ENCODE data around the gene GARS1. TPM values are rescaled to one million over a fixed set of nuclear protein-coding genes. Genes with fewer than 3 reads are reported as not detected.

Gene GARS1
- total and polyA plus RNA-seq, 4 experiments from 2014 or later = 74.5 to 101 (median 80.3) TPM

DNA sequence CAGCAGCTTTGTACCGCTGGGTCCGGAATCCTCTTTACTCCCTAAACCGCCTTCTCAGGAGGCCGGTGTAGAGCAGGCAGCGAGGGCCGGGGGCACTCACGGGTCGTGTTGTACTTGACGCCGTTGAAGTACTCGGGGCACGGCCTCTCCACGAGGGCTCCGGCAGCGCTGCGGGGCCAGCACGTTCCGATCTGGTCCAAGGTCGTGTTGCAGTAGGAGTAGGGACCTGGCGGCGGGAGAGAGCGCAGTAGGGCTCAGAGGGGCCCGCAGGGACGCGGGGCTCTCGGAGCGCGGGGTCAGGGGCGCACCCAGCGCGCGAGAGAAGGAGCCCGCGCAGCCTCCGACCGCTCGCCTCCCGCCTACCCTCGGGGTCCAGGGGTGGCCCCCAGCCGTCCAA lies 87.1 kb downstream of the GARS1 start:
- Histone ChIP-seq H3K4me3 (ENCODE audit: low read length in 2 of 2) (no peak overlapping the region), H3K27ac (ENCODE audit: low read depth, low read length) (no peak overlapping the region), H3K27me3 (ENCODE audit: insufficient read depth, low read length) (peaks cover 25% of the 10 kb centered on the region), H3K4me1 (ENCODE audit: insufficient read depth, low read length) (peaks cover 14% of the 10 kb centered on the region), H3K36me3 (ENCODE audit: insufficient read depth, low read length) (no peaks in the 10 kb centered on the region), H3K9me3 (ENCODE audit: control insufficient read depth in 1 of 2, low read length in 2 of 2) (no peaks in the 10 kb centered on the region)
- Mint-ChIP-seq H3K27me3 (peaks cover 36 to 61% of the 10 kb centered on the region in 2 donors), H3K4me3 (peak overlapping the region; percentile 59 to 88 (median 78)), H3K36me3 (no peaks in the 10 kb centered on the region), H3K9me3 (no peaks in the 10 kb centered on the region), H3K27ac (peak overlapping the region in 1 of 7 donors; percentile 60), H3K4me1 (peaks cover 4 to 29% (median 9%) of the 10 kb centered on the region in 4 donors)
- POLR2A ChIA-PET (ENCODE audit: partially characterized antibody) = interaction anchor here (1.1 to 1.6 kb wide), 2 partner anchors 54 to 58 kb away, joined by 4 to 9 read pairs; no protein-coding TSS in a partner anchor
- intact Hi-C loops (cut with micrococcal nuclease) = loop anchor here (1.0 kb wide), 1 partner anchor 58 kb away; no protein-coding TSS in a partner anchor
- DNase-seq = no peak
- CTCF ChIA-PET (ENCODE audit: partially characterized antibody) = interaction anchor here (1.2 to 3.2 kb wide), 4 partner anchors 17 to 84 kb away, joined by 3 to 50 read pairs (median 4); no protein-coding TSS in a partner anchor

DNA sequence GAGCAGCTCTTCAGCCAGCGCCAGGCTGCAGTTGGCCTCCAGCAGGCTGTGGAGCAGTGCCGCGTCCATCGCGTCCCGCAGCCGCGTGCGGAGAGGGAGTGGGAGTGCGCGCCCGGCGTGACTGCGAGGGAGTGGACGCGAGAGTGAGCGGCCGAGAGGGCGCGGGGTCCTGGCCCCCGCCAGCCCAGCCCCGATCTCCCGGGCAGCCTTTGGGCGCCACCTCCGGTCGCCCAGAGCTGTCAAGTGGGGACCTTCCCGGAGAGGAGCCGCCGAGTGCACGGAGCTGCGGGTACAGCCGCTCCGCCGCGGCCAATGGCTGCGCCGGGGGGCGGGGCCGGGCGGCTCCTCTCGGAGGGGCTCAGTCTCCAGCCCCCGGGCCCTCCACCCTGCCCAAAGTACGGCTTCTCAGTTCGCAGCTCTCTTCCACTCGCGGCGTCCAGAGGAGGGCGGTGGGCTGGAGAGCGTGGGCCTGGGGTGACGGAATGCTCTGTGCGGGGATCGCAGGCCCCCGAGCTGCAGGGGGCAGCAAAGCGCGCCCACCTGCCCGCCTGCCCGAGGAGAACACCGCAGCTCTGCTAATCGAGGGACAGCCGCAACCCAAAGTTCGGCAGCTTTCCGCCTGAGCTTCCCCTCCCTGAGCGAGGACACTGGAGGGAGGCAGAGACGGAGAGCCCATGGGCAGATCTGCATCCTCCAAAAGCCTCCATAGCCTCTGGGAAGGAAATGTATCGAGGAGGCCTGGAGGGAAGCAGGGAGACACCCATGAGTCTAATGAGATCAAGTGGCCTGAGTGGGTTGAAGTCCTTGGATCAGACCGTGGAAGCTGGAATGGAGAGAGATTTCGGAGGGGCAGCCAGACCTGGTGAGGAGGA lies 87.8 kb downstream of the GARS1 start, which contains the start of gene CRHR2:
CRHR2 (minus strand) TSS at position 245 of the 872 bp plus-strand sequence; CDS start at position 69, 176 bp downstream.
- H3K36me3 ChIP-seq (ENCODE audit: insufficient read depth, low read length) = no peaks in the 10 kb centered on the region
- peak within 1 kb of the TSS; percentile 67 to 88 (median 78) for H3K4me3 Mint-ChIP-seq
- peaks cover 14% of the 10 kb centered on the region for H3K4me1 ChIP-seq (ENCODE audit: insufficient read depth, low read length)
- peaks cover 4 to 29% (median 10%) of the 10 kb centered on the region in 4 donors for H3K4me1 Mint-ChIP-seq
- H3K27me3 Mint-ChIP-seq = peaks cover 34 to 57% of the 10 kb centered on the region in 2 donors
- no peak within 1 kb of the TSS for H3K4me3 ChIP-seq (ENCODE audit: low read length in 2 of 2)
- peak in 4 of 5 donors; percentile 13 to 26 (median 19) for DNase-seq
- peaks cover 22% of the 10 kb centered on the region for H3K27me3 ChIP-seq (ENCODE audit: insufficient read depth, low read length)
- H3K9me3 Mint-ChIP-seq = no peaks in the 10 kb centered on the region
- CTCF ChIA-PET (ENCODE audit: partially characterized antibody) = interaction anchor here (0.9 to 3.2 kb wide), 5 partner anchors 16 to 84 kb away, joined by 3 to 50 read pairs (median 4); no protein-coding TSS in a partner anchor
- H3K36me3 Mint-ChIP-seq = no peaks in the 10 kb centered on the region
- POLR2A ChIA-PET (ENCODE audit: partially characterized antibody) = interaction anchor here (1.1 to 1.6 kb wide), 3 partner anchors 9 to 57 kb away, joined by 3 to 9 read pairs (median 4); no protein-coding TSS in a partner anchor
- no peaks in the 10 kb centered on the region for H3K9me3 ChIP-seq (ENCODE audit: control insufficient read depth in 1 of 2, low read length in 2 of 2)
- no peak within 1 kb of the TSS for H3K27ac ChIP-seq (ENCODE audit: low read depth, low read length)
- intact Hi-C loops (cut with micrococcal nuclease) = loop anchor here (1.0 kb wide), 1 partner anchor 58 kb away; no protein-coding TSS in a partner anchor
- peak within 1 kb of the TSS in 2 of 7 donors; percentile 60 to 68 for H3K27ac Mint-ChIP-seq

- H3K9me3 ChIP-seq (ENCODE audit: control insufficient read depth in 1 of 2, low read length in 2 of 2) = no peaks in the 10 kb centered on the region
- intact Hi-C loops (cut with micrococcal nuclease) = no loop called here
- Mint-ChIP-seq H3K27me3 (peaks cover 34 to 56% of the 10 kb centered on the region in 2 donors), H3K4me3 (peak overlapping the region in 5 of 8 donors; percentile 17 to 53 (median 23)), H3K27ac (peak overlapping the region in 1 of 7 donors; percentile 46), H3K9me3 (no peaks in the 10 kb centered on the region), H3K36me3 (no peaks in the 10 kb centered on the region), H3K4me1 (peaks cover 5 to 29% (median 12%) of the 10 kb centered on the region in 4 donors)
- no peaks in the 10 kb centered on the region for H3K36me3 ChIP-seq (ENCODE audit: insufficient read depth, low read length)
- no peak for DNase-seq
- POLR2A ChIA-PET (ENCODE audit: partially characterized antibody) = interaction anchor here (1.6 kb wide), 1 partner anchor 57 kb away, joined by 9 read pairs; no protein-coding TSS in a partner anchor
- peaks cover 14% of the 10 kb centered on the region for H3K4me1 ChIP-seq (ENCODE audit: insufficient read depth, low read length)
- H3K27me3 ChIP-seq (ENCODE audit: insufficient read depth, low read length) = peaks cover 22% of the 10 kb centered on the region
- no peak overlapping the region for H3K4me3 ChIP-seq (ENCODE audit: low read length in 2 of 2)
- H3K27ac ChIP-seq (ENCODE audit: low read depth, low read length) = no peak overlapping the region
- CTCF ChIA-PET (ENCODE audit: partially characterized antibody) = interaction anchor here (1.0 to 3.2 kb wide), 3 partner anchors 12 to 57 kb away, joined by 3 to 50 read pairs (median 4); no protein-coding TSS in a partner anchor
These were observed 88.6 kb downstream of the GARS1 start for GRCh38 chr7:30683306-30683705.

Other genes with a start within 250 kb of the GARS1 start
- 10 to 100 TPM; 20.7 to 21.3 TPM for gene NOD1, start 116.1 kb upstream of the GARS1 start, total RNA-seq
- 1 to 10 TPM; 5.3 to 7.3 TPM for gene NOD1, start 116.1 kb upstream of the GARS1 start, polyA plus RNA-seq
- 10 to 100 TPM; 11.0 to 11.9 TPM for gene GGCT, start 90.0 kb upstream of the GARS1 start, total RNA-seq
- 10 to 100 TPM; 19.7 to 23.2 TPM for gene GGCT, start 90.0 kb upstream of the GARS1 start, polyA plus RNA-seq
- gene CRHR2, start 87.6 kb downstream of the GARS1 start, total RNA-seq = not detected
- gene CRHR2, start 87.6 kb downstream of the GARS1 start, polyA plus RNA-seq = not detected
- gene INMT, start 157.3 kb downstream of the GARS1 start, total RNA-seq = 1 to 10 TPM in 1 of 2 experiments, under 1 TPM in 1; 0.87 to 1.2 TPM
- under 1 TPM; 0.22 to 0.77 TPM for gene INMT, start 157.3 kb downstream of the GARS1 start, polyA plus RNA-seq
- 1 to 10 TPM; 1.2 to 1.5 TPM for gene MINDY4, start 176.5 kb downstream of the GARS1 start, total RNA-seq
- gene MINDY4, start 176.5 kb downstream of the GARS1 start, polyA plus RNA-seq = under 1 TPM; 0.23 to 0.94 TPM